Measurements from ENCODE around the gene TRAF6.
"Not testable (repeated sequence)": the region's sequence is repeated elsewhere in the genome, so short reads cannot be mapped to it uniquely, and the experiment has no call there.

The TRAF6 gene

GRCh38 chr11:36492724-36493304 is 17.3 kb downstream of the TRAF6 start:
- DNase-seq = no peak

GRCh38 chr11:36490026-36490806 is 19.9 kb downstream of the TRAF6 start:
- no peak for DNase-seq

- no peak for DNase-seq
Measured at GRCh38 chr11:36488096-36488495, 22.0 kb downstream of the TRAF6 start.

GRCh38 chr11:36487619-36488018 is 22.5 kb downstream of the TRAF6 start:
- DNase-seq = no peak

GRCh38 chr11:36485298-36486002 is 24.6 kb downstream of the TRAF6 start:
- no peak for DNase-seq

- DNase-seq = not testable (repeated sequence)
Measured at GRCh38 chr11:36483042-36483441, 27.0 kb downstream of the TRAF6 start.

GRCh38 chr11:36480833-36481232 is 29.2 kb downstream of the TRAF6 start:
- no peak for DNase-seq

GRCh38 chr11:36478700-36479329 is 31.3 kb downstream of the TRAF6 start:
- no peak for DNase-seq

GRCh38 chr11:36475192-36475591 is 34.9 kb downstream of the TRAF6 start:
- DNase-seq = no peak

GRCh38 chr11:36471577-36471976 is 38.5 kb downstream of the TRAF6 start:
- no peak for DNase-seq

GRCh38 chr11:36469881-36470802 is 39.9 kb downstream of the TRAF6 start:
- no peak for DNase-seq

- no peak for DNase-seq
Measured at GRCh38 chr11:36469063-36469462, 41.0 kb downstream of the TRAF6 start.

- DNase-seq = no peak
Measured at GRCh38 chr11:36467916-36468315, 42.2 kb downstream of the TRAF6 start.

GRCh38 chr11:36467012-36467411 is 43.1 kb downstream of the TRAF6 start:
- no peak for DNase-seq

GRCh38 chr11:36465449-36466163 is 44.5 kb downstream of the TRAF6 start:
- DNase-seq = no peak

- DNase-seq = no peak
Measured at GRCh38 chr11:36464720-36465119, 45.4 kb downstream of the TRAF6 start.

GRCh38 chr11:36463781-36464180 is 46.3 kb downstream of the TRAF6 start:
- DNase-seq = no peak

GRCh38 chr11:36462321-36462720 is 47.8 kb downstream of the TRAF6 start:
- DNase-seq = no peak

GRCh38 chr11:36460220-36460619 is 49.9 kb downstream of the TRAF6 start:
- DNase-seq = no peak

- DNase-seq = no peak
Measured at GRCh38 chr11:36459046-36459445, 51.0 kb downstream of the TRAF6 start.

- DNase-seq = no peak
Measured at GRCh38 chr11:36458129-36458915, 51.8 kb downstream of the TRAF6 start.

Data from NCI-H2081 treated with DMSO at 0.1 percent for 48 hours (cell line).